Measurements from ENCODE around the gene VCL. TPM values are rescaled to one million over a fixed set of nuclear protein-coding genes. Genes with fewer than 3 reads are reported as not detected.
"Not testable (repeated sequence)": the region's sequence is repeated elsewhere in the genome, so short reads cannot be mapped to it uniquely, and the experiment has no call there.

VCL gene
- total and polyA plus RNA-seq, 8 donors, result 8.6 to 51.7 (median 28.5) TPM

GRCh38 chr10:73962386-73962785, 35.5 kb upstream of the VCL start:
- FAIRE-seq, result no peak
- no peak for DNase-seq
- Histone ChIP-seq H3K36me3 (no peaks in the 10 kb centered on the region), H3K27me3 (no peaks in the 10 kb centered on the region), H3K4me1 (no peaks in the 10 kb centered on the region), H3K4me3 (no peak overlapping the region), H3K27ac (no peak overlapping the region), H3K9me3 (no peaks in the 10 kb centered on the region)
- no peak for ATAC-seq
- WGBS, 2 donors, result 93 to 100% methylated on average over 2 of the region's 2 CpGs
- TF ChIP-seq, protein P1, sequence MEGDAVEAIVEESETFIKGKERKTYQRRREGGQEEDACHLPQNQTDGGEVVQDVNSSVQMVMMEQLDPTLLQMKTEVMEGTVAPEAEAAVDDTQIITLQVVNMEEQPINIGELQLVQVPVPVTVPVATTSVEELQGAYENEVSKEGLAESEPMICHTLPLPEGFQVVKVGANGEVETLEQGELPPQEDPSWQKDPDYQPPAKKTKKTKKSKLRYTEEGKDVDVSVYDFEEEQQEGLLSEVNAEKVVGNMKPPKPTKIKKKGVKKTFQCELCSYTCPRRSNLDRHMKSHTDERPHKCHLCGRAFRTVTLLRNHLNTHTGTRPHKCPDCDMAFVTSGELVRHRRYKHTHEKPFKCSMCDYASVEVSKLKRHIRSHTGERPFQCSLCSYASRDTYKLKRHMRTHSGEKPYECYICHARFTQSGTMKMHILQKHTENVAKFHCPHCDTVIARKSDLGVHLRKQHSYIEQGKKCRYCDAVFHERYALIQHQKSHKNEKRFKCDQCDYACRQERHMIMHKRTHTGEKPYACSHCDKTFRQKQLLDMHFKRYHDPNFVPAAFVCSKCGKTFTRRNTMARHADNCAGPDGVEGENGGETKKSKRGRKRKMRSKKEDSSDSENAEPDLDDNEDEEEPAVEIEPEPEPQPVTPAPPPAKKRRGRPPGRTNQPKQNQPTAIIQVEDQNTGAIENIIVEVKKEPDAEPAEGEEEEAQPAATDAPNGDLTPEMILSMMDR (IDR thresholded peaks at IDR 0.05), result no peak
- intact Hi-C loops (cut with DNase I), result no loop called here

DNA sequence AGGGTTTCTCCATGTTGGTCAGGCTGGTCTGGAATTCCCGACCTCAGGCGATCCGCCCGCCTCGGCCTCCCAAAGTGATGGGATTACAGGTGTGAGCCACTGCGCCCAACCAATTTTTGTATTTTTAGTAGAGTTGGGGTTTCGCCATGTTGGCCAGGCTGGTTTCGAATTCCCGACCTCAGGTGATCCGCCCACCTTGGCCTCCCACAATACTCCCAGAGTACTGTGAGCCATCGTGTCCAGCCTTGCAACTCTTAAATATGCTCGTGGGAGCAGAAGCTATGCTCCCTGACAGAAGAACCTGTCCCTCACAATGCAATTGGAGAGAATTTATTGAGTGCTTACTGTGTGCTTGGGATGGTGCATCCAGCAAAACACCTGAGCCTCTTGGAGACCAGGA, 34.4 kb upstream of the VCL start:
- H3K4me1 ChIP-seq; H3K27ac ChIP-seq; H3K27me3 ChIP-seq; FAIRE-seq; H3K36me3 ChIP-seq; ATAC-seq; H3K9me3 ChIP-seq; H3K4me3 ChIP-seq; intact Hi-C loops (cut with DNase I); DNase-seq: not testable (repeated sequence)
- WGBS, 2 donors, result 94 to 95% methylated on average over 12 of the region's 12 CpGs

DNA sequence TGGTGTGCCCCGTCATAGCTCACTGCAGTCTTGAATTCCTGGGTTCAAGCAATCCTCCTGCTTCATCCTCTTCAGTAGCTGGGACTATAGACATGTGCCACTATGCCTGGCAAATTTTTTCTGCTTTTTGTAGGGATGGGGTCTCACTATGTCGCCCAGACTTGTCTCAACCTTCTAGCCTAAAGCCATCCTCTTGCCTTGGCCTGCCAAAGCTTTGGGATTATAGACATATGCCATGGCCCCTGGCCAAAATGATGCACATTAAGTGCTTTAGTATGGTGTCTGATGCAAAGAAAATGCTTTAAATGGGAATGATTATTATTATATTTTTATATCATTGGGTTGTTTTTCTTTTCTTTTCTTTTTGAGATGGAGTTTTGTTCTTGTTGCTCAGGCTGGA, 33.2 kb upstream of the VCL start:
- no peak for ATAC-seq
- no peak overlapping the region for H3K4me3 ChIP-seq
- DNase-seq, result no peak
- TF ChIP-seq, protein P1 (IDR thresholded peaks at IDR 0.05), result no peak
- 83 to 93% methylated on average over 2 of the region's 2 CpGs for WGBS, 2 donors
- no peak for FAIRE-seq
- intact Hi-C loops (cut with DNase I), result no loop called here
- no peak overlapping the region for H3K27ac ChIP-seq
- H3K36me3 ChIP-seq, result no peaks in the 10 kb centered on the region
- H3K27me3 ChIP-seq, result no peaks in the 10 kb centered on the region
- no peaks in the 10 kb centered on the region for H3K4me1 ChIP-seq
- no peaks in the 10 kb centered on the region for H3K9me3 ChIP-seq

DNA sequence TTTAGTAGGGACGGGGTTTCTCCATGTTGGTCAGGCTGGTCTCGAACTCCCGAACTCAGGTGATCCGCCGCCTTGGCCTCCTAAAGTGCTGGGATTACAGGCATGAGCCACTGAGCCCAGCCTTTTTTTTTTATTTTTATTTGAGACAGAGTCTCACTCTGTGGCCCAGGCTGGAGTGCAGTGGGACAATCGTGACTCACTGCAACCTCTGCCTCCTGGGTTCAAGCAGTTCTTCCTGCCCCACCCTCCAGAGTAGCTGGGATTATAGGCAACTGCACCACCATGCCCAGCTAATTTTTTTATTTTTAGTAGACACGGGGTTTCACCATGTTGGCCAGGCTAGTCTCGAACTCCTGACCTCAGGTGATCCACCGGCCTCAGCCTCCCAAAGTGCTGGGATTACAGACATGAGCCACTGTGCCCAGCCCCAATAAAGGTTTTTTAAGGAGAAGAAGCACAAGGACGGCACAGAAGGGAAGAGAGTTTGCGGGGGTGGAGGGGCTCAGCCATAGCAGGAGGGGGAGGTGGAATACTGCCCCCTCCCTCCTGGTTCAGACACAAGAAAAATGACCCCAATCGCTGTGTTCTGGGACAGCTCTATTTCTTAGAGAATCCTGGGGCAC, 32.5 kb upstream of the VCL start:
- H3K27me3 ChIP-seq; DNase-seq; H3K4me1 ChIP-seq; FAIRE-seq; ATAC-seq; intact Hi-C loops (cut with DNase I); H3K9me3 ChIP-seq; H3K4me3 ChIP-seq; H3K36me3 ChIP-seq: not testable (repeated sequence)
- WGBS, 2 donors, result 88 to 89% methylated on average over 12 of the region's 12 CpGs
- H3K27ac ChIP-seq, result peak overlapping the region in 2 of 4 donors; percentile 28 to 54

GRCh38 chr10:73965890-73966768, 31.8 kb upstream of the VCL start:
- intact Hi-C loops (cut with DNase I), result no loop called here
- no peaks in the 10 kb centered on the region for H3K4me1 ChIP-seq
- DNase-seq (peak in 2 of 6 donors; percentile 19 to 57), FAIRE-seq (peak; percentile 89), ATAC-seq (peak; percentile 66 to 83 (median 80))
- H3K27me3 ChIP-seq, result no peaks in the 10 kb centered on the region
- H3K4me3 ChIP-seq, result no peak overlapping the region
- H3K9me3 ChIP-seq, result no peaks in the 10 kb centered on the region
- H3K27ac ChIP-seq, result peak overlapping the region in 2 of 4 donors; percentile 28 to 54
- H3K36me3 ChIP-seq, result no peaks in the 10 kb centered on the region
- 48% methylated on average over 16 of the region's 16 CpGs for WGBS, 2 donors
- TF ChIP-seq, protein P1 (IDR thresholded peaks at IDR 0.05), result no peak

DNA sequence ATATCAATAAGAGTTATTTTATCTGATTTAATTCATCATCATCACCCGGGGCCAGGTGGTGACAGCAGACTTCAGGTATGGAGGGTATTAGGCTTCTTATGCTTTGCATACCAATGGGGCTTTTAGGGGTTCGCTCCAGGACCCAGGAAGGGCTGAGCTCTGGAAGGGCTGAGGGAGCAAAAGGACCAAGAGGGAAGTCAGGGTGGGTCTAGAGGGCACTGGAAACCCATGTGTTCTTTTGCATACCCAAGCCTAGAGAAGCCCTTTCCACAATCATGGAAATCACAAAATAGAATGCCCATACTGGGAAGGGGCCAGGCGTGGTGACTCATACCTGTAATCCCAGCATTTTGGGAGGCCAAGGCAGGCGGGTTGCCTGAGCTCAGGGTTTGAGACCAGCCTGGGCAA, 30.9 kb upstream of the VCL start:
- Histone ChIP-seq H3K9me3 (no peaks in the 10 kb centered on the region), H3K4me1 (no peaks in the 10 kb centered on the region), H3K36me3 (no peaks in the 10 kb centered on the region), H3K27me3 (no peaks in the 10 kb centered on the region), H3K4me3 (no peak overlapping the region), H3K27ac (peak overlapping the region in 1 of 4 donors; percentile 54)
- TF ChIP-seq, protein P1 (IDR thresholded peaks at IDR 0.05), result no peak
- no peak for FAIRE-seq
- no peak for ATAC-seq
- DNase-seq, result no peak
- intact Hi-C loops (cut with DNase I), result no loop called here
- WGBS, 2 donors, result 86 to 95% methylated on average over 4 of the region's 4 CpGs

Measured in pancreas (tissue), 10 donors.